K562 (cell line): ENCODE results near the gene CDK9. TPM values are rescaled to one million over a fixed set of nuclear protein-coding genes. Genes with fewer than 3 reads are reported as not detected.
A peak's percentile ranks its signal among the peaks of the same experiment; 100 is the strongest.

Experiments
- DACH1 ChIP-seq: fragments of 450-650 bp; IDR thresholded peaks from 2 replicates; pipeline ENCODE4 v1.6.1; 2018; ENCODE audit not compliant: partially characterized antibody
- DMBX1 ChIP-seq: fragments of 250-450 bp; sonication (Bioruptor Pico); IDR thresholded peaks from 2 replicates; pipeline ENCODE4 v1.8.0; 2022; ENCODE audit warnings: inconsistent platforms, mild to moderate bottlenecking, moderate library complexity, borderline replicate concordance
- ERF ChIP-seq: fragments of 450-650 bp; formaldehyde crosslinking; IDR thresholded peaks from 2 replicates; pipeline ENCODE4 v1.4.0; 2020; ENCODE audit warnings: mild to moderate bottlenecking, mixed read lengths
- EZH2 ChIP-seq: IDR thresholded peaks from 2 replicates; pipeline ENCODE4 v1.6.1; 2012; ENCODE audit warnings: low read depth, mild to moderate bottlenecking, inconsistent platforms, low read length, borderline replicate concordance
- GABPB1 ChIP-seq: sonication (generic); formaldehyde crosslinking; IDR thresholded peaks from 2 replicates; pipeline ENCODE4 v1.8.0; 2022; ENCODE audit warnings: mild to moderate bottlenecking, missing genetic modification reagents
- ID3 ChIP-seq, 2 experiments: fragments of 250-450 bp in 1 of 2; fragments of 450-650 bp in 1 of 2; sonication (Bioruptor Pico) in 1 of 2; IDR thresholded peaks; 2 replicates each; pipeline versions ENCODE4 v1.6.1 to v1.8.0; 2016 to 2021; ENCODE audit warnings: mild to moderate bottlenecking in 2 of 2, moderate library complexity in 2 of 2, missing compliant biosample characterization in 1 of 2, missing genetic modification characterization in 1 of 2
- IRF2 ChIP-seq: sonication (generic); formaldehyde crosslinking; IDR thresholded peaks from 2 replicates; pipeline ENCODE4 v1.8.1; 2022; ENCODE audit warnings: mild to moderate bottlenecking, missing genetic modification reagents
- MAFK ChIP-seq: IDR thresholded peaks from 2 replicates; pipeline ENCODE4 v1.6.1; 2011; ENCODE audit warnings: low read length, improper control_type of control experiment
- MBD2 ChIP-seq: sonication (generic); IDR thresholded peaks from 2 replicates; pipeline ENCODE4 v1.6.1; 2016; ENCODE audit warnings: low read depth, borderline replicate concordance
- MECOM ChIP-seq: fragments of 250-450 bp; sonication (Bioruptor Pico); IDR thresholded peaks from 2 replicates; pipeline ENCODE4 v1.8.0; 2022; ENCODE audit warnings: inconsistent platforms
- MXI1 ChIP-seq: IDR thresholded peaks from 2 replicates; pipeline ENCODE4 v1.6.1; 2011; ENCODE audit warnings: low read depth, mild to moderate bottlenecking, improper control_type of control experiment, low read length
- MYNN ChIP-seq, 2 experiments: sonication (generic); formaldehyde crosslinking in 1 of 2; IDR thresholded peaks; 2 replicates each; pipeline versions ENCODE4 v1.5.0 to v1.6.1; 2016 to 2020; ENCODE audit warnings: antibody characterized with exemption in 1 of 2, missing genetic modification reagents in 1 of 2
- PML ChIP-seq: IDR thresholded peaks from 2 replicates; pipeline ENCODE4 v1.6.1; 2012; ENCODE audit warnings: low read length, inconsistent platforms
- POLR2B ChIP-seq: fragments of 450-650 bp; IDR thresholded peaks from 2 replicates; pipeline ENCODE4 v1.6.1; 2018; ENCODE audit warnings: low read depth; ENCODE audit not compliant: partially characterized antibody
- RBM34 ChIP-seq: fragments of 200-400 bp; formaldehyde crosslinking; IDR thresholded peaks from 2 replicates; pipeline ENCODE4 v1.6.1; 2018; ENCODE audit warnings: low read length, borderline replicate concordance; ENCODE audit not compliant: insufficient read depth
- RFX1 ChIP-seq: fragments of 450-650 bp; IDR thresholded peaks from 2 replicates; pipeline ENCODE4 v1.6.1; 2016; ENCODE audit warnings: mild to moderate bottlenecking, moderate library complexity
- RHOXF2B ChIP-seq: fragments of 250-450 bp; sonication (Bioruptor Pico); conservative IDR thresholded peaks from 2 replicates; pipeline ENCODE4 v1.5.1; 2021
- TEAD2 ChIP-seq: fragments of 450-650 bp; IDR thresholded peaks from 2 replicates; pipeline ENCODE4 v1.6.1; 2016; ENCODE audit warnings: missing genetic modification characterization, control low read depth, missing compliant biosample characterization
- XRCC5 ChIP-seq: fragments of 200-400 bp; formaldehyde crosslinking; IDR thresholded peaks from 2 replicates; pipeline ENCODE4 v1.6.1; 2017; ENCODE audit warnings: low read depth, mild to moderate bottlenecking, low read length
- ZNF175 ChIP-seq: fragments of 200-800 bp; sonication (Bioruptor generic); IDR thresholded peaks from 2 replicates; pipeline ENCODE4 v1.6.1; 2016; ENCODE audit warnings: low read depth, mild to moderate bottlenecking, missing genetic modification characterization, missing compliant biosample characterization
- ZNF197 ChIP-seq: fragments of 200-800 bp; sonication (Bioruptor generic); IDR thresholded peaks from 2 replicates; pipeline ENCODE4 v1.6.1; 2016; ENCODE audit warnings: low read depth, missing genetic modification characterization, missing compliant biosample characterization
- ZNF431 ChIP-seq: sonication (generic); formaldehyde crosslinking; IDR thresholded peaks from 2 replicates; pipeline ENCODE4 v1.8.0; 2022; ENCODE audit warnings: mild to moderate bottlenecking, missing genetic modification reagents
- polyA plus RNA-seq, 8 experiments: library from polyadenylated mRNA; depleted of rRNA in 4 of 8; stranded (reverse) in 5 of 8; unstranded in 3 of 8; fragments of >200 nt; fragmentation: Nextera tagmentation in 2 of 8; fragmentation: Illumina TruSeq in 1 of 8; extraction: Ambion mirVana in 2 of 8; extraction: Trizol in 1 of 8; gene quantifications; 2 replicates each; pipeline versions ENCODE4 v1.2.1 to v1.2.3, GENCODE V29; 2011 to 2014; ENCODE audit warnings: inconsistent platforms in 1 of 8, missing spikeins in 1 of 8
- total RNA-seq, 7 experiments: library from RNA; depleted of rRNA in 6 of 7; stranded (reverse); fragments of >200 nt in 6 of 7; fragmentation: Illumina TruSeq in 2 of 7; extraction: Trizol in 2 of 7; gene quantifications; 2 replicates each; pipeline versions ENCODE4 v1.2.1 to v1.2.3, GENCODE V29; 2011 to 2021; ENCODE audit warnings: low replicate concordance in 1 of 7
- TF ChIP-seq, protein P1 (sequence below): fragments of 250-450 bp; sonication (Bioruptor Pico); IDR thresholded peaks from 2 replicates; pipeline ENCODE4 v1.5.0; 2021
- TF ChIP-seq, protein P2 (sequence below): sonication (generic); formaldehyde crosslinking; IDR thresholded peaks from 2 replicates; pipeline ENCODE4 v1.8.1; 2023; ENCODE audit warnings: mild to moderate bottlenecking, missing genetic modification reagents
- TF ChIP-seq, protein P3 (sequence below): sonication (generic); formaldehyde crosslinking; IDR thresholded peaks from 2 replicates; pipeline ENCODE4 v1.8.0; 2022; ENCODE audit warnings: missing genetic modification reagents, mild to moderate bottlenecking, borderline replicate concordance
- TF ChIP-seq, protein P4 (sequence below): fragments of 250-450 bp; sonication (Bioruptor Pico); IDR thresholded peaks from 2 replicates; pipeline ENCODE4 v1.8.0; 2022; ENCODE audit warnings: inconsistent platforms

CDK9 gene
- total and polyA plus RNA-seq, 9 of the 15 experiments (the other 6 are each of a cell fraction or from before 2014, with no cell fraction given) = 4.2 to 78.6 (median 33.0) TPM

DNA sequence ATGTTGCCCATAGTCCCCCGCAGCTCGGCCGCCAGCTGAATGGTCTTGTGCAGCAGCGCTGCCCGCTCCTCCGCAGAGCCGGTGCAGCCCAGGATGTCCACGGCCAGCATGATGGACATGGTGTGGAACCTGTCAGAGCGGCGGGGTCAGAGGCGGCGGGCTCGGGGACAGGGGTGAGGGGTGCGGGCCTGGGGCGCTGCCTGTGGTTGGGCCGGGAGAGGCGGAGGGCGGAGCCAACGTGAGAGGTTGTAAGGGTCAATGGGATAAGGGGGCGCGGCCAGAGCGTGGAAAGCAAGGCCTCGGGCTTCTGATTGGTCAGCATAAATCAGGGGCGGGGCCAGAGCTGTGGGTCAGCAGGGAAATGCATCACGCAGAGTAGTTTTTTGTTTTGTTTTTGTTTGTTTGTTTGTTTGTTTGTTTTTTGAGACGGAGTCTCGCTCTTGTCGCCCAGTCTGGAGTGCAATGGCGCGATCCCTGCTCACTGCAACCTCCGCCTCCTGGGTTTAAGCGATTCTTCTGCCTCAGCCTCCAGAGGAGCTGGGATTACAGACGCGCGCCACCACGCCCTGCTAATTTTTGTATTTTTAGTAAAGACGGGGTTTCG is 43.9 kb upstream of the CDK9 start (continued):
- TF ChIP-seq IRF2 (CRISPR knock-in tag) = no peak
- TF ChIP-seq MBD2 = no peak; the same call in 1 of the 2 replicates
- TF ChIP-seq EZH2 = no peak
- peak; percentile 52; the same call in 1 of the 2 replicates for TF ChIP-seq MAFK
- TF ChIP-seq RFX1 = no peak
- TF ChIP-seq ZNF197 (CRISPR knock-in tag) = no peak
- TF ChIP-seq PML = no peak
- no peak for TF ChIP-seq RHOXF2B (CRISPR knock-in tag)
- TF ChIP-seq ZNF431 (CRISPR knock-in tag) = no peak
- no peak for TF ChIP-seq RBM34
- TF ChIP-seq GABPB1 (CRISPR knock-in tag) = no peak
- TF ChIP-seq ERF (CRISPR knock-in tag) = no peak
- TF ChIP-seq XRCC5 = no peak
- no peak for TF ChIP-seq TEAD2
- TF ChIP-seq MYNN (IDR thresholded peaks at IDR 0.05) = no peak
- TF ChIP-seq MYNN (CRISPR knock-in tag; IDR thresholded peaks at IDR 0.05) = no peak
- TF ChIP-seq ID3 (CRISPR knock-in tag; IDR thresholded peaks at IDR 0.05) = no peak
- no peak for TF ChIP-seq ID3 (tag; IDR thresholded peaks at IDR 0.05)
- no peak for TF ChIP-seq DMBX1 (CRISPR knock-in tag)
- TF ChIP-seq, protein P1, sequence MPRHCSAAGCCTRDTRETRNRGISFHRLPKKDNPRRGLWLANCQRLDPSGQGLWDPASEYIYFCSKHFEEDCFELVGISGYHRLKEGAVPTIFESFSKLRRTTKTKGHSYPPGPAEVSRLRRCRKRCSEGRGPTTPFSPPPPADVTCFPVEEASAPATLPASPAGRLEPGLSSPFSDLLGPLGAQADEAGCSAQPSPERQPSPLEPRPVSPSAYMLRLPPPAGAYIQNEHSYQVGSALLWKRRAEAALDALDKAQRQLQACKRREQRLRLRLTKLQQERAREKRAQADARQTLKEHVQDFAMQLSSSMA = no peak
- no peak for TF ChIP-seq MECOM (CRISPR knock-in tag)
- TF ChIP-seq POLR2B = no peak
- TF ChIP-seq, protein P2, sequence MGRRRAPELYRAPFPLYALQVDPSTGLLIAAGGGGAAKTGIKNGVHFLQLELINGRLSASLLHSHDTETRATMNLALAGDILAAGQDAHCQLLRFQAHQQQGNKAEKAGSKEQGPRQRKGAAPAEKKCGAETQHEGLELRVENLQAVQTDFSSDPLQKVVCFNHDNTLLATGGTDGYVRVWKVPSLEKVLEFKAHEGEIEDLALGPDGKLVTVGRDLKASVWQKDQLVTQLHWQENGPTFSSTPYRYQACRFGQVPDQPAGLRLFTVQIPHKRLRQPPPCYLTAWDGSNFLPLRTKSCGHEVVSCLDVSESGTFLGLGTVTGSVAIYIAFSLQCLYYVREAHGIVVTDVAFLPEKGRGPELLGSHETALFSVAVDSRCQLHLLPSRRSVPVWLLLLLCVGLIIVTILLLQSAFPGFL (CRISPR knock-in tag) = no peak
- TF ChIP-seq, protein P3, sequence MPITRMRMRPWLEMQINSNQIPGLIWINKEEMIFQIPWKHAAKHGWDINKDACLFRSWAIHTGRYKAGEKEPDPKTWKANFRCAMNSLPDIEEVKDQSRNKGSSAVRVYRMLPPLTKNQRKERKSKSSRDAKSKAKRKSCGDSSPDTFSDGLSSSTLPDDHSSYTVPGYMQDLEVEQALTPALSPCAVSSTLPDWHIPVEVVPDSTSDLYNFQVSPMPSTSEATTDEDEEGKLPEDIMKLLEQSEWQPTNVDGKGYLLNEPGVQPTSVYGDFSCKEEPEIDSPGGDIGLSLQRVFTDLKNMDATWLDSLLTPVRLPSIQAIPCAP (CRISPR knock-in tag) = no peak
- TF ChIP-seq, protein P4, sequence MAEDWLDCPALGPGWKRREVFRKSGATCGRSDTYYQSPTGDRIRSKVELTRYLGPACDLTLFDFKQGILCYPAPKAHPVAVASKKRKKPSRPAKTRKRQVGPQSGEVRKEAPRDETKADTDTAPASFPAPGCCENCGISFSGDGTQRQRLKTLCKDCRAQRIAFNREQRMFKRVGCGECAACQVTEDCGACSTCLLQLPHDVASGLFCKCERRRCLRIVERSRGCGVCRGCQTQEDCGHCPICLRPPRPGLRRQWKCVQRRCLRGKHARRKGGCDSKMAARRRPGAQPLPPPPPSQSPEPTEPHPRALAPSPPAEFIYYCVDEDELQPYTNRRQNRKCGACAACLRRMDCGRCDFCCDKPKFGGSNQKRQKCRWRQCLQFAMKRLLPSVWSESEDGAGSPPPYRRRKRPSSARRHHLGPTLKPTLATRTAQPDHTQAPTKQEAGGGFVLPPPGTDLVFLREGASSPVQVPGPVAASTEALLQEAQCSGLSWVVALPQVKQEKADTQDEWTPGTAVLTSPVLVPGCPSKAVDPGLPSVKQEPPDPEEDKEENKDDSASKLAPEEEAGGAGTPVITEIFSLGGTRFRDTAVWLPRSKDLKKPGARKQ (CRISPR knock-in tag) = no peak
- no peak for TF ChIP-seq MXI1
- no peak for TF ChIP-seq DACH1
- TF ChIP-seq ZNF175 = no peak
